ENCODE results near the gene OSBPL6.

Gene OSBPL6

DNA sequence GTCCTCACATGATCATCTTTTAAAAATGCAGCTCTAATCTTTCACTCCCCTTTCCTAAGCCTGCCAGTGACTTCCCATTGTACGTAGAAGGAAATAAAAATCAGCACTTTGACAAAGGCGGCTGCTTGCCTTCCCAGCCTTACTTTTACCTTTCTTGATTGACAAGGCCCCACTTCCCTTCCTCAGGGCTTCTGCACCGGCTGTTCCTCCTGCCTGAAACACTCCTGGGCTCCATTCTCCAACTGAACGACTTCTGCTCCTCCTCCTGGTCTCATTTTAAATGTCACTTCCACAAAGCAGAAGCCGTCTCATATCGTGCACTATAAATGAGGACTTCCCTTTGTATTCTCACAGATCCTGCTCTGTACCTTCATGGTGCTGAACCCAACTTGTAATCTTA, 56.1 kb downstream of the OSBPL6 start:
- H3K9ac ChIP-seq: no peak overlapping the region
- H3K4me2 ChIP-seq: no peak overlapping the region
- no peaks in the 10 kb centered on the region for H4K20me1 ChIP-seq (ENCODE audit: insufficient read depth)
- no peak overlapping the region for H3K27ac ChIP-seq
- H3K4me1 ChIP-seq (ENCODE audit: low read depth, poor library complexity, severe bottlenecking): peaks cover 5% of the 10 kb centered on the region
- H3K36me3 ChIP-seq (ENCODE audit: insufficient read depth): no peaks in the 10 kb centered on the region
- no peaks in the 10 kb centered on the region for H3K27me3 ChIP-seq (ENCODE audit: insufficient read depth, low read depth)
- H3K79me2 ChIP-seq (ENCODE audit: insufficient read depth, low read depth): no peaks in the 10 kb centered on the region
- H2AFZ ChIP-seq (ENCODE audit: low read depth): no peak overlapping the region
- no peak overlapping the region for H3K4me3 ChIP-seq (IDR thresholded peaks at IDR 0.05; ENCODE audit: insufficient read depth, low read depth, low read length)
- TF ChIP-seq, protein P1, sequence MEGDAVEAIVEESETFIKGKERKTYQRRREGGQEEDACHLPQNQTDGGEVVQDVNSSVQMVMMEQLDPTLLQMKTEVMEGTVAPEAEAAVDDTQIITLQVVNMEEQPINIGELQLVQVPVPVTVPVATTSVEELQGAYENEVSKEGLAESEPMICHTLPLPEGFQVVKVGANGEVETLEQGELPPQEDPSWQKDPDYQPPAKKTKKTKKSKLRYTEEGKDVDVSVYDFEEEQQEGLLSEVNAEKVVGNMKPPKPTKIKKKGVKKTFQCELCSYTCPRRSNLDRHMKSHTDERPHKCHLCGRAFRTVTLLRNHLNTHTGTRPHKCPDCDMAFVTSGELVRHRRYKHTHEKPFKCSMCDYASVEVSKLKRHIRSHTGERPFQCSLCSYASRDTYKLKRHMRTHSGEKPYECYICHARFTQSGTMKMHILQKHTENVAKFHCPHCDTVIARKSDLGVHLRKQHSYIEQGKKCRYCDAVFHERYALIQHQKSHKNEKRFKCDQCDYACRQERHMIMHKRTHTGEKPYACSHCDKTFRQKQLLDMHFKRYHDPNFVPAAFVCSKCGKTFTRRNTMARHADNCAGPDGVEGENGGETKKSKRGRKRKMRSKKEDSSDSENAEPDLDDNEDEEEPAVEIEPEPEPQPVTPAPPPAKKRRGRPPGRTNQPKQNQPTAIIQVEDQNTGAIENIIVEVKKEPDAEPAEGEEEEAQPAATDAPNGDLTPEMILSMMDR (conservative IDR thresholded peaks at IDR 0.05; ENCODE audit: low read depth, low read length): no peak

DNA sequence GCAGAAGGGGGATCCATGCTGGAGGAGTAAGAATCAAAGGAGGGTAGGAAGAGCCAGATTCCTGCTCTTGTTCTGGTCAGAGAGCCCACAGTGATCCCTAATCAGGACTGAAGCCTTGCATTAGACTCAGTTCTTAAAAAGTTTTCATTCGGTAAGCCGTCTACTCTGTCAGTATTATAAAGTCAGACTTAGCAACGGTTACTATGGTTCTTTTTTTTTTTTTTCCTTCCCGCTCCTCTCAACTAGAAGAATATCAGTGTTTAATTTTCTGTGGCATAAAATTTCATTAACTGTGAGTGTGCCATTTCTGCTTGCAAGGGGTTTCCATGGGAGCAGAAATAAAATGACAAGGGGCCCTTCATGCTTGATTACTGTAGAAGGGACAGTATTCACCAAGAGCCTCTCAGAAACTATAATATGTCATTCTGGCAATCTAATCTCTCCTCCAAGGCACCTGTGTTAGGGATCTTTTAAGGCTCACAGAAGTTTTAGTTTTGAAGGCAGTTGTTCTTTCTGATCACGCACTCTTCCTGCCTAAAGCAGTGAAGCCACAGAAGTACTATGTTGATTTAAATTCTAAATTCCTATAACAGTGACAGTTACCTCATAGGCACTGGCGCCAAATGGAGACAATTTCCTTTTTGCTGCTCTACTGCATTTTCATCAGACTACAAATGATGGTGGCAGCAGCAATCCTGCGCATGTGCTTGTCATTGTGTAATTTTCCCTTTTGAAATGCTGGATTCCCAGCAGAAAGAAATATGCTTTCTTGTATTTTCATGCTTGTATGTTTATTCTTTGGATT, 57.0 kb downstream of the OSBPL6 start:
- peaks cover 5% of the 10 kb centered on the region for H3K4me1 ChIP-seq (ENCODE audit: low read depth, poor library complexity, severe bottlenecking)
- H3K27ac ChIP-seq: no peak overlapping the region
- H3K9ac ChIP-seq: no peak overlapping the region
- no peak overlapping the region for H3K4me2 ChIP-seq
- TF ChIP-seq, protein P1 (conservative IDR thresholded peaks at IDR 0.05; ENCODE audit: low read depth, low read length): no peak
- H3K4me3 ChIP-seq (IDR thresholded peaks at IDR 0.05; ENCODE audit: insufficient read depth, low read depth, low read length): no peak overlapping the region
- no peak overlapping the region for H2AFZ ChIP-seq (ENCODE audit: low read depth)
- H3K79me2 ChIP-seq (ENCODE audit: insufficient read depth, low read depth): no peaks in the 10 kb centered on the region
- H3K27me3 ChIP-seq (ENCODE audit: insufficient read depth, low read depth): no peaks in the 10 kb centered on the region
- H3K36me3 ChIP-seq (ENCODE audit: insufficient read depth): no peaks in the 10 kb centered on the region
- H4K20me1 ChIP-seq (ENCODE audit: insufficient read depth): no peaks in the 10 kb centered on the region

DNA sequence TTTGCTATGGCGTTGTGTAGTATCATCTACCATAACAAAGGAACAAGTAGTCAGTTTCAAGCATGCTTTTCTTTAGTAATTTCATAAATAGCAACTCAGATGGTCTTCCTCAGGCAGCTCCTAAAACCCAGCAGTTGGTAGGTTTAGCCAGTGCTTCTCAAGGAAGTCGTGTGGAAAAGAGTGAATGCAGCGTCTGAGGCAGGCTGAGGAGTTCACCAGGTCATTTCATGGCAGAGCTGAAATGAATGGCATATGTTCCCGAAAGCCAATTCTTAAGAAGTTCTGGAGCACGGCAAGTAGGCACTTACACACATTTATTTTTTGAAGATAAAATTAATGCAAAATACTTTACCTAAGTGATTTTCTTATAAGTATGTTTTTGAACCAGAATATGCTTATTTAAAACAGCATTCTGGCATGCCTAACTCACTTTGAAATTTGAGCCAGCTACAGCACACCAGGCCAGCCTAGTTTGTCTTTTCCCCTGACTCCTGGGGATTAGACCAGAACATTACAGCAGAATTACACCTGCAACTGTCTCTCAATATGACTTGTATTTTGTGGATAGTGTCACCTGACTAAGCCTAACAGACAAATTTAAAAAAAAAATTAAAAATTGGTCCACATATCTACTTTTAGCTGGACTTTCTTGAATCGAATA, 62.2 kb downstream of the OSBPL6 start:
- TF ChIP-seq, protein P1 (conservative IDR thresholded peaks at IDR 0.05; ENCODE audit: low read depth, low read length): no peak
- no peak overlapping the region for H3K9ac ChIP-seq
- H3K36me3 ChIP-seq (ENCODE audit: insufficient read depth): no peaks in the 10 kb centered on the region
- no peaks in the 10 kb centered on the region for H3K79me2 ChIP-seq (ENCODE audit: insufficient read depth, low read depth)
- no peak overlapping the region for H3K4me3 ChIP-seq (IDR thresholded peaks at IDR 0.05; ENCODE audit: insufficient read depth, low read depth, low read length)
- no peaks in the 10 kb centered on the region for H4K20me1 ChIP-seq (ENCODE audit: insufficient read depth)
- H3K4me1 ChIP-seq (ENCODE audit: low read depth, poor library complexity, severe bottlenecking): no peaks in the 10 kb centered on the region
- H2AFZ ChIP-seq (ENCODE audit: low read depth): no peak overlapping the region
- H3K27ac ChIP-seq: no peak overlapping the region
- no peak overlapping the region for H3K4me2 ChIP-seq
- no peaks in the 10 kb centered on the region for H3K27me3 ChIP-seq (ENCODE audit: insufficient read depth, low read depth)

DNA sequence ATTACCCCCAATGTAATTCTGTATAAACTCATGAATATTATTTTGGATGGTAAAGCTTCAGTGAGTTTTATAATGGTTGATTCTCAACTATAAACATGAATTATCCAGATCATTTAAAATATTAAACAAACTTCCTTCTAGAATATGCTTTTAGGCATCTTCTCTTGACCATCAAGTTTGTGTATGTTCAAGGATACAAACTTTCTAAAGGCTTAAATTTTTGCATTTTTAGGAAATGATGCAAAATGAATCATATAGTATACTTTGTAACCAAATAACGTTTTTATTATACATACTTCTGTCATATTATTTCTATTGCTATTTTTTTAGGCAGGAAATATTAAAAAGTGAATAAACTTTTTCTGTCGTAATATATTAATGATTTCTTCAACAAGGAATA, 62.8 kb downstream of the OSBPL6 start:
- H3K79me2 ChIP-seq (ENCODE audit: insufficient read depth, low read depth): no peaks in the 10 kb centered on the region
- H3K4me1 ChIP-seq (ENCODE audit: low read depth, poor library complexity, severe bottlenecking): no peaks in the 10 kb centered on the region
- H3K36me3 ChIP-seq (ENCODE audit: insufficient read depth): no peaks in the 10 kb centered on the region

More for the DNA sequence above, 62.8 kb downstream of the OSBPL6 start:
- Histone ChIP-seq H4K20me1 (ENCODE audit: insufficient read depth) (no peaks in the 10 kb centered on the region), H3K9ac (no peak overlapping the region), H3K4me2 (no peak overlapping the region), H3K4me3 (IDR thresholded peaks at IDR 0.05; ENCODE audit: insufficient read depth, low read depth, low read length) (no peak overlapping the region), H3K27me3 (ENCODE audit: insufficient read depth, low read depth) (no peaks in the 10 kb centered on the region), H3K27ac (no peak overlapping the region), H2AFZ (ENCODE audit: low read depth) (no peak overlapping the region)
- TF ChIP-seq, protein P1 (conservative IDR thresholded peaks at IDR 0.05; ENCODE audit: low read depth, low read length): no peak

All from KMS-11 (cell line).